HTR-8/SVneo (cell line): ENCODE data around the gene SP5.
"Not testable (repeated sequence)": the region's sequence is repeated elsewhere in the genome, so short reads cannot be mapped to it uniquely, and the experiment has no call there.

Source experiments
- DNase-seq: peaks from one replicate; pipeline ENCODE4 v3.0.0; 2011; ENCODE audit warnings: low spot score, mixed read lengths; ENCODE audit not compliant: insufficient read length
- FAIRE-seq: peaks from 2 replicates; lab custom pipeline; 2011; peaks lifted over from hg19 to GRCh38; lab: Jason Lieb, UNC

The SP5 gene

GRCh38 chr2:170710609-170710979, 4.5 kb upstream of the SP5 start:
- FAIRE-seq (no peak), DNase-seq (no peak)

DNA sequence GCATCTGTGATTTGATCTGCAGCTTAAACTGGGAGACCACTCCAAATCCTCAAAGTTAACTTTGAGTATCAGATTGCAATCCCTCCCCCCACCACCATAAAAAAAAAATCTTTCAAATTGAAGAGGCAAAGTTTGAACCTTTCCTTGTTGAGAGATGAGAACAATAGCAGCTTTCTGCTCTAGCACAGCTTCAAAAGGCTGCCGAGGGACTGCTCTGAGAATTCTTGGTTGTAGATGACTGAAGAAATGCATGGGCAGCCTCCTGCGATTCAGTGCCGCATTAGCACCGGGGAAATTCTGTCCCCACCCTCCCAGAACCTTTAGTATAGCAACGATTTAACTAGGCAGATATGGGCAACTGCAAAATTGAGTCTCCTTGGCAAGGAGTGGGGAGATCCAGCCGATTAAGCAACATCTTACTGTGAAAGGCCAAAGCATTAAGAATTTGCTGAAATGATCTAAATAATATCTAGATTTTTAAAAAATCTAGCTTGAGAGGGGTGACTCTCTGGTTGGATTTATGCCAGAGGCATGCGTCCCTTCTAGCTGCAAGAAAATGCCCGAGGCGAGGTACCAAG, 3.9 kb upstream of the SP5 start:
- no peak for DNase-seq
- FAIRE-seq: no peak

GRCh38 chr2:170711774-170712652, 3.1 kb upstream of the SP5 start:
- DNase-seq: no peak
- FAIRE-seq: no peak

DNA sequence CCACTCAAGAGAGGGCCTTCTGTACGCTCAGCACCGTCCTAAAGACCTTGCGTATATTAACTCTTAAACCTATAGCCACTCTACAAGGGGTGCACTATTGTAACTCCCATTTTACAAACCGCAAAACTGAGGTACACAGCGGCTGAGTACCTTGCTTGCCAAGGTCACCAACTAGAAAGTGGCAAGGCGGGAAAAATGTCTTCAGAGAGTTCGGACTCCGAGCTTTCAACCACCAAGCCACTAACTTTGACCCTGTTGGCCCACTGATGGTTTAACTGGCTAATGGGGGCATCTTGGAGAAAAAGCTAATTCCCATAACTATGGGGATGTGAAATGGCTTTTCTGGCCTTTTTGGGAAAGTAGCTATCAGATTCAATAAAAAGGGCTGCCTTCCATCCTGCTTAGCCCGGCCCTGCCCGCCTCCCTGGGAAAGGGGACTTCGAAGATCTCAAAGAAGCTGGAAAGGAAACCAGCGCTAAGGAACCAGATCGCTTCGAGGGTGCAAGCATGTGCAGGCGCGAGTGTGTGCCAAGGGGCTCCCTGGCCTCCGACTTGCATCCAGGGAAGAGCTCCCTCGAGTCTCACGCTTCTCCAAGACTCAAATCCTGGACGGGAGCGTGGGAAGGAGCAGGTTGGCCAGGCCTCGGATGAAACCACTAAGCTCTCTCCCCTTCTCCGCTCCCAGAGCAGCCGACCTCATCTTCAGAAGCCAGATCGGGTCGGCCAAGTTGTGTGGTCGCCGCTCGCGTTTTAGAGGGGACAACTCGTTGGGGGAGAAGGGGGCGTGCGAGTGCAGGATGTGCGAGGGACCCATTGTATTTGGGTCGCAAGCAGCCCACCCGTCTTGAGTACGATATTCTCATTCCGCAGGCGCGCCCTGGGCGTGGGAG, 2.2 kb upstream of the SP5 start:
- FAIRE-seq (no peak), DNase-seq (no peak)

GRCh38 chr2:170713543-170714380, 1.4 kb upstream of the SP5 start:
- FAIRE-seq: no peak
- no peak for DNase-seq

DNA sequence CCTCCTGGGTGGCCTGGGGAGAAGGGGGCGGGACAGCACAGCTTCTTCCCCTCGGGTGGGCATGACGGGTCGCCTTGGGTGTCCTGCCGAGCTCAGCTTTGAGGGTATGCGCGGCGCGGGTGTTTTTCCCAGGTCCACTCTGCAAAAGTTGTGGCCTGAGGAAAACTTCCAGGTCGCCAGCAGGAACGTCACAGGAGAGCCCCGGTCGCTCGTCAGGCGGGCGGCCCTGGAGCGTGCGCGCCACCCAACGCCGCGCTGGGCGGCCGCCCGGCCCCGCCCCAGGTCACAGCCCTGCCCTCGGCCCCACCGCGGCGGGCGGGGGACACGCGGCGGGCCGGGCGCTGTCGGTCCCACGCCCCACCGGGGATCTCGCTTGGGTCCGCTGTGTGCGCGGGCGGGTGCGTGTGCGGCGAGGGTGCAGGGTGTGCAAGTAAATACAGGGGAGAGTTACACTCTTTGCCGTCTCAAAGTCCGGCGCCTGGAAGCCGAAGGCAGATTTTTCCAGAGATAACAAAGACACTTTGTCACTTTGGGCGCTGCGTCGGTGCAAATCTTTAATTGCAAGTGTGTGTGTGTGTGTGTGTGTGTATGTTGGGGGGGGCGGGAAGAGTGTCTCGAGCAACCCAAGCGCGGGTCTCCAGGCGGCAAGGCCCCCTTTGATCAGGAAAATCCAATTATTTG, 616 bp upstream of the SP5 start:
- FAIRE-seq (no peak), DNase-seq (peak; percentile 48)

DNA sequence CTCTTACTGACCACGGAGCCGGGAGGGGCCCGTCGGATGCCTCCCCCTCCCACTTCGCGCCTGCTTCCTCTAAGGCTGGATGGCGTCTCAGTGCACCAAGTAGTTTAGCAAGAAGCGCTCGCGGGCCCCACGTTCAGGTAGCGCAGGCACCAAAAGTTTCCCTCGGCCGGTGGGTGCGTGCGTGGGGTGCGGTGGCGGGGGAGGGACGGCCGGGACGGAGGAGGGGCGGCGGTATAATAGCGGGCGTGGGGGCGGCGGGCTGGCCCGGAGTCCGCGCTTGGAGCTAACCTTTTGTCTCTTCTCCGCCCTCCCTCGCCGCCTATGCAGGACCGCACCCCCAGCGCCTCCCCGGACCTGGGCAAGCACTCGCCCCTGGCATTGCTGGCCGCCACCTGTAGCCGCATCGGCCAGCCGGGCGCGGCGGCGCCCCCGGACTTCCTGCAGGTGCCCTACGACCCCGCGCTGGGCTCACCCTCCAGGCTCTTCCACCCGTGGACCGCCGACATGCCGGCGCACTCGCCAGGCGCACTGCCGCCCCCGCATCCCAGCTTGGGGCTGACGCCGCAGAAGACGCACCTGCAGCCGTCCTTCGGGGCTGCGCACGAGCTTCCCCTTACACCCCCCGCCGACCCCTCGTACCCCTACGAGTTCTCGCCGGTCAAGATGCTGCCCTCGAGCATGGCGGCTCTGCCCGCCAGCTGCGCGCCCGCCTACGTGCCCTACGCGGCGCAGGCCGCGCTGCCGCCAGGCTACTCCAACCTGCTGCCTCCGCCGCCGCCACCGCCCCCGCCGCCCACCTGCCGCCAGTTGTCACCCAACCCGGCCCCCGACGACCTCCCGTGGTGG, 1.0 kb downstream of the SP5 start:
- DNase-seq (no peak), FAIRE-seq (peak; percentile 44)

GRCh38 chr2:170716851-170717598, 1.9 kb downstream of the SP5 start:
- FAIRE-seq (no peak), DNase-seq (no peak)

DNA sequence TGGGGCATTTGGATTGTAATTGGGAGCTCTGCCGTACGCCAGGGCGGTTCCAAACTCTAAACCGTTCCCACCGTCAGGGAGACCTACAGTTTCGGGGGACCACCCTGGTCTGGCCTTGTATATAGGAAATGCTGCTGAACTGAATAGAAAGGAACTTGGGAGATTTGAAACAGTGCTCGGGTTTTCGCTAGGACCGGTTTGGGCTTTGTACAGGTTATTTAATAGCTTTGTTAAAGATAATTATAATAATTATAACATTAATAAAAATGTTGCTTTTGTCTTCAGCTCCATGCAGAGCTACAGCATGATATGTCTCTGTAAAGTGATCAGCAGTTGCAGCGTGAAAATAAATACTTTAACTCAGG, 2.4 kb downstream of the SP5 start:
- DNase-seq (no peak), FAIRE-seq (no peak)

DNA sequence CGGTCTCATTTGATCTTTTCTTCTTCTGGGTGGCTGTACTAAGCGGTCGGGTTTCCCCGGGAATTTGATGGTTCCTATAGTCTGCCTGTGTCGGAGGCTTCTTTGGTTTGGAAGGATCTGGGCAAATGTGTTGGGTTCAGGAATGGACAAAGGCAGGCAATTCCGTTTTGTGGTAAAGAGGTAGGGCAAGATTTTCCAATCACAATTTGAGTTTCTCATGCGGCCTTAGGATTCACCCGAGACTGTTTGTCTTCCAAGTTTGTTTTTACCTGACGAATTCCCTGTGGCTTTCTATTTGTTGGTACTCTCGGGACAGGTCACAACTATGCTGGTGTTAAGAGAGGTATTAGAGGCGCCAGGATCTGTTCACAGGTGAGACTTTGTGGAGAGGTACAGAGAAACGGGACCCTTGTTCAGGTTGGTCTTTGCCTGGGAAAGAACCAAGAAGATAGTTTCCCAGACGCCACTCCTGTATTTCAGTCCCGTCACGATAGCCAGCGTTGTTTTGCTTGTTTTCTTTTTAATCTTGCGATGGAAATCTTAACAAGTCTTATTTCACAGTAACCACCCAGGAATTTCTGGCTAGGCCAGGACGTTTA, 3.0 kb downstream of the SP5 start:
- no peak for FAIRE-seq
- no peak for DNase-seq

DNA sequence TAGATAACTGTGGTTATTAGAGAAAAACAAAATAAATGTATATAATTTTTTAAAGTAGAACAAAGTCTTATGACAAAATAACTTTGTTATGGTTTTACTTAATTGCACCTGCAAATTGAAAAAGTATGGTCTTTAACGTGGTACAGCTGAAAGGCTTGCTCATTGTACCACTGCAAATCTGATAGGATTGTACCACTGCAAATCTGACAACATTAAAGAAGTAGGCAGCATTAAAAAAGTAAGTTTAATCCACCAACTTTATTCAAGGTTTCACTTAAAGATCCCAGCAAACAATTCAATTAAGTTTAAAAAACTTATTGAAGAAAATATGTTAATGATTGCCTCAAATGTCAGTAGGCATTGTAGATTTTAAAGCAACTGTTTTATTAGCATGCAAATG, 4.7 kb downstream of the SP5 start:
- DNase-seq (no peak), FAIRE-seq (no peak)

DNA sequence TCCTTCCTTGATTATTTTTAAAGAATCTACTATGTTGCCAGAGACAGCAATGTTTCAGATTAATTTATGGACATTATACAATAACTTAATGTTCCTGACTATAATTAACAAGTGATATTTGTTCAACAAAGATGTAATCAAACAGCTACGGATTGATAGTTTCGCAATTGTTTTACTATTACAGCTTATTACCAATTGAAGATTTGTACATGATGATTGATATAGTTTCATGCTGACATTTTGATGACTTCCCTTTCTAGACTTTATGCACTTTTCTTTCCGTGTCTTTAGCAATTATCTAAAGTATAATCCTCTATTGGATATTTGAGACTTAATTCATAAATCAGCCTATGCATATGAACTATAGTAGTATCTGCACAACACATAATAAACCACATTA, 6.5 kb downstream of the SP5 start:
- FAIRE-seq (no peak), DNase-seq (no peak)

DNA sequence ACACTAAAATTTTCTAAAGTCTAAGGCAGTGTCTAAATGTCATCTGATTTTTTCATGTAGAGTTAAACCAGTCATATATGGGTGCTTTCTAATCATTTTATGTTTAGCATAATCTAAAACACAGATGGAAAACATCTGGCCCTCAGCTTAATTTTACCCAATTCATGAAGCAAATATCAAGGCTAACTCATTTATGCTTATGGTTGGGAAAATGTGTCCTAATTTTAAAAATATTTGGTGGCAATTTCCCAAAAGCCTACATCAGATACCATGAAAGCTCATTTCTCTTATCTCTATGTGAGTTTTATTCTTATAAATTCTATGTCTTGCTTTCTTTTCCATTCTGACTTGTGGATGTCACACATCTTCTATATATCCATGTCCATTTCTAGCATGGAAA, 7.2 kb downstream of the SP5 start:
- DNase-seq: no peak
- no peak for FAIRE-seq

GRCh38 chr2:170723446-170723958, 8.4 kb downstream of the SP5 start:
- no peak for FAIRE-seq
- DNase-seq: no peak

GRCh38 chr2:170733798-170734600, 18.9 kb downstream of the SP5 start:
- FAIRE-seq (no peak), DNase-seq (no peak)

DNA sequence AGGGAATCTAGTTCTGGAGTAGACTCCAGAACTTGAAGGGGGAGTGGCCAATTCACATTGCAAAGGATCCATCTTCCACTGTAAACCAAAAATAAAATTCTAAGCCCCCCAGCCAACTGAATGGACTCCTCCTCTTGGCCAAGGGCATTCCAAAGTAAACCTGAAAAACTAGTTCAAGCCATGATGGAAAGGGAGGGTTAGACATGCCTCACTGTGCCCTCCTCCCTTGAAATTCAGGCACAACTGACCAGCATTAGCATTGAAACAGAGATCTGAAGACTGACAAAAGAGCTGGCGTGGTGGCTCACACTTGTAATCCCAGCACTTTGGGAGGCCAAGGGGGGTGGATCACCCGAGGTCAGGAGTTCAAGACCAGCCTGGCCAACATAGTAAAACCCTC, 19.5 kb downstream of the SP5 start:
- not testable (repeated sequence) for DNase-seq, FAIRE-seq

DNA sequence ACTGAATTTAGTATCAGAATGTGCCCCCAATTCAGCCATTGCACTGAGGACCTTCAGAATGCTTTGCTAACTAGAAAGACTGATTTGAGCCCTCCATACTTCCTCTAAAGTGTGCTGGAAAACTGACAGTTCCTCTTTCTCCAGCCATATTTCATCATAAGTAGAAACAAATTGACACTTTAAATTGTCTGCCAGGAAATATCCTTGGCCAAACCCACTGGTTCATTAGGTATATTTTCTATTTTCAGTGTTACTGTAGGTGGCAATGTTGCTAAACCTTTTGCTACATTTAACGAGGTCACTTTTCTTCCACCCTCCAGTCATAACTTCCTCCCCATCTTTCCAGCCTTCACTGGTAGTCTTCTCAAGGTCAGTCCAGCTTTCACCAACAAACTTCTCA, 21.5 kb downstream of the SP5 start:
- FAIRE-seq (no peak), DNase-seq (no peak)
